Measurements from ENCODE around the gene MYH11.

MYH11 gene

GRCh38 chr16:15836965-15837611, 19.7 kb downstream of the MYH11 start:
- H3K9me3 ChIP-seq: no peaks in the 10 kb centered on the region
- no peaks in the 10 kb centered on the region for H3K27me3 ChIP-seq
- H3K4me3 ChIP-seq (ENCODE audit: low read depth in 1 of 2, low read length in 1 of 2): no peak overlapping the region
- H3K27ac ChIP-seq: no peak overlapping the region
- no peak for TF ChIP-seq CTCF (IDR thresholded peaks at IDR 0.05)
- H3K36me3 ChIP-seq: no peaks in the 10 kb centered on the region
- peaks cover 22 to 24% of the 10 kb centered on the region in 2 experiments for H3K4me1 ChIP-seq (ENCODE audit: control insufficient read depth in 1 of 2, insufficient read depth in 1 of 2, low read depth in 1 of 2, low read length in 1 of 2)

- no peaks in the 10 kb centered on the region for H3K27me3 ChIP-seq
- no peak overlapping the region for H3K27ac ChIP-seq
- H3K4me1 ChIP-seq (ENCODE audit: control insufficient read depth in 1 of 2, insufficient read depth in 1 of 2, low read depth in 1 of 2, low read length in 1 of 2): peaks cover 24 to 26% of the 10 kb centered on the region in 2 experiments
- no peak for TF ChIP-seq CTCF (IDR thresholded peaks at IDR 0.05)
- no peak overlapping the region for H3K4me3 ChIP-seq (ENCODE audit: low read depth in 1 of 2, low read length in 1 of 2)
- H3K9me3 ChIP-seq: no peaks in the 10 kb centered on the region
- H3K36me3 ChIP-seq: no peaks in the 10 kb centered on the region
These were observed 20.8 kb downstream of the MYH11 start for GRCh38 chr16:15836074-15836473.

- H3K9me3 ChIP-seq: no peaks in the 10 kb centered on the region
- H3K36me3 ChIP-seq: no peaks in the 10 kb centered on the region
- no peak for TF ChIP-seq CTCF (IDR thresholded peaks at IDR 0.05)
- peak overlapping the region; percentile 5 for H3K27ac ChIP-seq
- no peak overlapping the region for H3K4me3 ChIP-seq (ENCODE audit: low read depth in 1 of 2, low read length in 1 of 2)
- peaks cover 24 to 31% of the 10 kb centered on the region in 2 experiments for H3K4me1 ChIP-seq (ENCODE audit: control insufficient read depth in 1 of 2, insufficient read depth in 1 of 2, low read depth in 1 of 2, low read length in 1 of 2)
- no peaks in the 10 kb centered on the region for H3K27me3 ChIP-seq
These were observed 21.5 kb downstream of the MYH11 start for GRCh38 chr16:15835136-15835878.

- Histone ChIP-seq H3K27ac (peak overlapping the region; percentile 55), H3K36me3 (no peaks in the 10 kb centered on the region), H3K4me3 (ENCODE audit: low read depth in 1 of 2, low read length in 1 of 2) (no peak overlapping the region), H3K27me3 (no peaks in the 10 kb centered on the region), H3K4me1 (ENCODE audit: control insufficient read depth in 1 of 2, insufficient read depth in 1 of 2, low read depth in 1 of 2, low read length in 1 of 2) (peaks cover 24 to 33% of the 10 kb centered on the region in 2 experiments), H3K9me3 (no peaks in the 10 kb centered on the region)
- no peak for TF ChIP-seq CTCF (IDR thresholded peaks at IDR 0.05)
These were observed 22.3 kb downstream of the MYH11 start for GRCh38 chr16:15834502-15834901.

GRCh38 chr16:15833541-15833940, 23.3 kb downstream of the MYH11 start:
- Histone ChIP-seq H3K9me3 (no peaks in the 10 kb centered on the region), H3K27ac (no peak overlapping the region), H3K27me3 (no peaks in the 10 kb centered on the region), H3K36me3 (no peaks in the 10 kb centered on the region), H3K4me3 (ENCODE audit: low read depth in 1 of 2, low read length in 1 of 2) (no peak overlapping the region), H3K4me1 (ENCODE audit: control insufficient read depth in 1 of 2, insufficient read depth in 1 of 2, low read depth in 1 of 2, low read length in 1 of 2) (peaks cover 24 to 35% of the 10 kb centered on the region in 2 experiments)
- no peak for TF ChIP-seq CTCF (IDR thresholded peaks at IDR 0.05)
